Measurements from ENCODE around the gene PITRM1.

Gene PITRM1

DNA sequence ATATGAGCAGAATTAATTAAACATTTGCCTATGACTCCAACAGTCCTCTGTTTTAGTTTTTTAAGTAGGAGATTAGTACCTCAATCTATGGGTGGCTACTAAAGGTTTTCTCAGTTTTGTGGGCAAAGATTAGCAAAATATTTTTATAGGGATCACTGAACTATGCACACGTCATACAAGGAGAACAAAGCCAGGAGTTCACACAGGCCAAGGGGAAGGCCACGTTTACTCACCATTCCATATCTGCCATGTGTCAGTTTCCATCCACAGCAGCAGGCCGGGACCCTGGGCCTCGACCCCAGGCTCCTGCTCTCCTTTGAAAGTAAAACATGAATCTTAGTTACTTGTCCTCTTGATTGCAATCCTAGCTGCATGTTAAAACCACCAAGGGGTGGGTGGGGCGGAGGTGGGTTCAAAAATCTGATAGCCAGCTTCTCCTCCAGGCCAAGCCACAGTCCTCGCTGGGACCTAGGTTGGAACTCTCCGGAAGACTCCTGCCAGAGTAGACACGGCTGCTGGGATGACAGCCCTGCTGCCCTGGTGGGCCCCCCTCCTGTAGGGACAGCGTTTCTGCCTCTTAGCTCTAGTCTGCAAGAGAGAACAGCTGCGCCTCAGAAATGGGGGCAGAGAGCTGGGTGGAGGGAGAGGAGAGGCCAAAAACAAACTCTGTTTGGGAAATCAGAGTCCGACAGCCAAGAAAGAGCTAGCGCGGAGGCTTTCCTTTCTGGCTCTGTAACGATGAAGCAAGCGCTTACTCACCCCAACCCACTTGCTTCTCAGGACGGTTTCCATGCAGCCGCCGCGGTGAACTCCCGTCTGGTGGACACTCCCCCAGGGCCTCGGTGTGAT lies 35.6 kb downstream of the PITRM1 start:
- H3K9me3 ChIP-seq (ENCODE audit: low read length), result peaks cover 4% of the 10 kb centered on the region
- no peaks in the 10 kb centered on the region for H3K27me3 ChIP-seq (ENCODE audit: insufficient read depth, low read length)
- H3K4me3 ChIP-seq (ENCODE audit: low read length), result no peak overlapping the region
- H3K36me3 ChIP-seq (ENCODE audit: insufficient read depth, low read length), result peaks cover 93% of the 10 kb centered on the region
- no peak overlapping the region for H2AFZ ChIP-seq (ENCODE audit: low read depth, low read length)
- no peaks in the 10 kb centered on the region for H3K4me1 ChIP-seq (ENCODE audit: insufficient read depth, low read length)

GRCh38 chr10:3136336-3136735 lies 36.2 kb downstream of the PITRM1 start:
- H3K9me3 ChIP-seq (ENCODE audit: low read length), result peaks cover 4% of the 10 kb centered on the region
- no peak overlapping the region for H3K4me3 ChIP-seq (ENCODE audit: low read length)
- H2AFZ ChIP-seq (ENCODE audit: low read depth, low read length), result no peak overlapping the region

GRCh38 chr10:3135006-3135405 lies 37.6 kb downstream of the PITRM1 start:
- peaks cover 76% of the 10 kb centered on the region for H3K36me3 ChIP-seq (ENCODE audit: insufficient read depth, low read length)
- no peaks in the 10 kb centered on the region for H3K4me1 ChIP-seq (ENCODE audit: insufficient read depth, low read length)
- no peaks in the 10 kb centered on the region for H3K27me3 ChIP-seq (ENCODE audit: insufficient read depth, low read length)
- H2AFZ ChIP-seq (ENCODE audit: low read depth, low read length), result no peak overlapping the region
- H3K4me3 ChIP-seq (ENCODE audit: low read length), result no peak overlapping the region
- H3K9me3 ChIP-seq (ENCODE audit: low read length), result peaks cover 4% of the 10 kb centered on the region

More at GRCh38 chr10:3136336-3136735, 36.2 kb downstream of the PITRM1 start:
- H3K4me1 ChIP-seq (ENCODE audit: insufficient read depth, low read length), result no peaks in the 10 kb centered on the region
- H3K36me3 ChIP-seq (ENCODE audit: insufficient read depth, low read length), result peaks cover 88% of the 10 kb centered on the region
- H3K27me3 ChIP-seq (ENCODE audit: insufficient read depth, low read length), result no peaks in the 10 kb centered on the region

DNA sequence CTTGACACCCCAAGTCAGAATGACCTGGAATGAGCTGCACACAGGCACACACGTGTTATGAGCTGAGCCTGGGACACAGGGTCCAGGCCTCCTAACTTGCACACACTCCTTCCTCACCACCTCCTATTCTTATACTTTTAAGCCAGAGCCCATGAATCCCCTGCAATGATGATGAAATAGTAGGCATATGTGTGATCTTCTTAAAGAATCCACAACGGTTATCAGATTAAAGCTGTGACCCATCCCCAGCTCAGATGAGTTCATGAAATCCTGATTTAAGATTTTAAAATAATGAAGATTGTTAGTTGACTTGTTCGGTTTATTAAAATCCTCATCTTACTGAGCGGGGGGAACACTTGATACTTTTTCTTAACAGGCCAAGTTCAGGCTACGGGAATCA lies 38.6 kb downstream of the PITRM1 start:
- H3K4me3 ChIP-seq (ENCODE audit: low read length), result no peak overlapping the region
- H3K4me1 ChIP-seq (ENCODE audit: insufficient read depth, low read length), result no peaks in the 10 kb centered on the region
- peaks cover 6% of the 10 kb centered on the region for H3K9me3 ChIP-seq (ENCODE audit: low read length)
- no peaks in the 10 kb centered on the region for H3K27me3 ChIP-seq (ENCODE audit: insufficient read depth, low read length)
- H2AFZ ChIP-seq (ENCODE audit: low read depth, low read length), result no peak overlapping the region
- H3K36me3 ChIP-seq (ENCODE audit: insufficient read depth, low read length), result peaks cover 67% of the 10 kb centered on the region

GRCh38 chr10:3132036-3133025 lies 40.3 kb downstream of the PITRM1 start:
- H3K36me3 ChIP-seq (ENCODE audit: insufficient read depth, low read length), result peaks cover 51% of the 10 kb centered on the region
- peaks cover 6% of the 10 kb centered on the region for H3K9me3 ChIP-seq (ENCODE audit: low read length)

DNA sequence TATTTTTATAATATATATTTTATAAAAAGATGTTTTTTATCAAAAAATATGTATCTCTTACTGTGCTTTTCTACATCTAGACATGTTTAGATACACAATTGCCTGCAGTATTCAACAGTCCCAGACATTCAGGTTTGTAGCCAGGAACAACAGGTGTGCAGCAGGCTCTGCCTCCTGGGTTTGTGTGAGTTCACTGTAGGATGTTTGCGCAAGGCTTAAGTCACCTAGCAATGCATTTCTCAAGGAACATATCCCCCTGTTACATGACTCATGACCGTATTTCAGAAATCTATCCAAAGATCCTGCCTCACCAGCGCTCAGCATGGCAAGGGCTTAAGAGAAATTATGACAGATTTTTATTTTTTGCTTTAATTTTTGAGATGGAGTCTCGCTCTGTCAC lies 41.5 kb downstream of the PITRM1 start:
- Histone ChIP-seq H3K4me3 (ENCODE audit: low read length) (no peak overlapping the region), H2AFZ (ENCODE audit: low read depth, low read length) (no peak overlapping the region), H3K9me3 (ENCODE audit: low read length) (peaks cover 4% of the 10 kb centered on the region), H3K36me3 (ENCODE audit: insufficient read depth, low read length) (peaks cover 39% of the 10 kb centered on the region), H3K27me3 (ENCODE audit: insufficient read depth, low read length) (no peaks in the 10 kb centered on the region), H3K4me1 (ENCODE audit: insufficient read depth, low read length) (no peaks in the 10 kb centered on the region)

More at GRCh38 chr10:3132036-3133025, 40.3 kb downstream of the PITRM1 start:
- H2AFZ ChIP-seq (ENCODE audit: low read depth, low read length), result no peak overlapping the region
- no peak overlapping the region for H3K4me3 ChIP-seq (ENCODE audit: low read length)
- H3K4me1 ChIP-seq (ENCODE audit: insufficient read depth, low read length), result no peaks in the 10 kb centered on the region
- H3K27me3 ChIP-seq (ENCODE audit: insufficient read depth, low read length), result no peaks in the 10 kb centered on the region

GRCh38 chr10:3129581-3130340 lies 42.8 kb downstream of the PITRM1 start:
- peaks cover 27% of the 10 kb centered on the region for H3K36me3 ChIP-seq (ENCODE audit: insufficient read depth, low read length)
- H2AFZ ChIP-seq (ENCODE audit: low read depth, low read length), result no peak overlapping the region
- no peaks in the 10 kb centered on the region for H3K4me1 ChIP-seq (ENCODE audit: insufficient read depth, low read length)
- H3K4me3 ChIP-seq (ENCODE audit: low read length), result no peak overlapping the region
- H3K27me3 ChIP-seq (ENCODE audit: insufficient read depth, low read length), result no peaks in the 10 kb centered on the region
- H3K9me3 ChIP-seq (ENCODE audit: low read length), result peaks cover 4% of the 10 kb centered on the region

GRCh38 chr10:3128379-3129130 lies 44.0 kb downstream of the PITRM1 start:
- Histone ChIP-seq H3K9me3 (ENCODE audit: low read length) (peaks cover 2% of the 10 kb centered on the region), H3K4me3 (ENCODE audit: low read length) (no peak overlapping the region), H3K27me3 (ENCODE audit: insufficient read depth, low read length) (no peaks in the 10 kb centered on the region), H3K36me3 (ENCODE audit: insufficient read depth, low read length) (peaks cover 16% of the 10 kb centered on the region), H3K4me1 (ENCODE audit: insufficient read depth, low read length) (no peaks in the 10 kb centered on the region), H2AFZ (ENCODE audit: low read depth, low read length) (no peak overlapping the region)

DNA sequence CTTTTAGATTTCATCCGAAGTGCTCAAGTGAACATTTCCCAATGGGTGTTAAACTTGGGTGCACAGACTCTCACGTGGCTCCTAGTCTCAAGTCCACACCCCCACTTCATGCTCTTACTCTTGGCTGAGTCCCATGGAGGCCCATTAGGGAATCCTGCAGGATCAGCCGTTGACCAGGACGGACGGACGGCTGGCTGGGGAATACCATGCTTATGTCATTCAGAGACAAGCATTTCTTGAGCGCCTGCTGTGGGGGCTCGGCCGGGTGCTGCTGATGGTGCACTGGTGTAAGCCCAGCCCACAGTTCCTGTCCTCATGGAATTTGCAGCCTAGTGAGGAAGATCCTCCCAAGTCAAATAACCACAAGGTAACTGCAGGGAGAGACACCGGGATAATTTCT lies 44.7 kb downstream of the PITRM1 start:
- no peak overlapping the region for H2AFZ ChIP-seq (ENCODE audit: low read depth, low read length)
- no peaks in the 10 kb centered on the region for H3K4me1 ChIP-seq (ENCODE audit: insufficient read depth, low read length)
- H3K36me3 ChIP-seq (ENCODE audit: insufficient read depth, low read length), result peaks cover 10% of the 10 kb centered on the region

DNA sequence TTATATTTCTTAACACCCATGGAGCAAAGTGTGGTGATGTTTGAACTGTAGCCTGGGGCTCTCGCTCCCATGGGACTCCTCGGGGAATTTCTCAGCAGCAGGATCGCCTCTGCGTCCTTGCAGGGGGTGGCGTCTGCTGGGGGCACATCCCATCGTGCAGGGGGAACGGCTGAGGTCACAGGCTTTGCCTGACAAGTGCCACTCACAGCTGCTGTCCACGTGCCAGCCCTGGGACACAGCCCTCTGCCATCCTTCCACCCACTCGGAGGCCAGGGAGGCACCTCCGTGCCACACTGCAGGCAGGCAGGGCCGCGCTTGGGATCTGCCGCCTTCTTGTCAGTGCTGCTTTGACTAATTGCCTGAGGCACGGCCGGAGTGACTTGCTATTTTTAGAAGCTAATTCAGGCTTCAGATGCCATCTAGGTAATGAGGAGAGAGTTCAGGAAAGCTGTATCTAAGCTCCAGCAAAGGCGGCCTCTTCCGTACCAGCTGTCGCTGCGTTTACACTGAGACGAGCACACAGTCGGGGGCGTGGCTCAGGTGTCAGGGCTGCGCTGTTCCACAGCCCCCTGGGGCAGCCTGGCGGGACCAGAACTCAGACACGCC lies 45.7 kb downstream of the PITRM1 start:
- H2AFZ ChIP-seq (ENCODE audit: low read depth, low read length), result no peak overlapping the region
- no peaks in the 10 kb centered on the region for H3K4me1 ChIP-seq (ENCODE audit: insufficient read depth, low read length)
- H3K27me3 ChIP-seq (ENCODE audit: insufficient read depth, low read length), result no peaks in the 10 kb centered on the region
- no peak overlapping the region for H3K4me3 ChIP-seq (ENCODE audit: low read length)
- peaks cover 2% of the 10 kb centered on the region for H3K9me3 ChIP-seq (ENCODE audit: low read length)
- peaks cover 3% of the 10 kb centered on the region for H3K36me3 ChIP-seq (ENCODE audit: insufficient read depth, low read length)

More for the DNA sequence above, 44.7 kb downstream of the PITRM1 start:
- H3K4me3 ChIP-seq (ENCODE audit: low read length), result no peak overlapping the region
- H3K27me3 ChIP-seq (ENCODE audit: insufficient read depth, low read length), result no peaks in the 10 kb centered on the region
- H3K9me3 ChIP-seq (ENCODE audit: low read length), result peaks cover 2% of the 10 kb centered on the region

DNA sequence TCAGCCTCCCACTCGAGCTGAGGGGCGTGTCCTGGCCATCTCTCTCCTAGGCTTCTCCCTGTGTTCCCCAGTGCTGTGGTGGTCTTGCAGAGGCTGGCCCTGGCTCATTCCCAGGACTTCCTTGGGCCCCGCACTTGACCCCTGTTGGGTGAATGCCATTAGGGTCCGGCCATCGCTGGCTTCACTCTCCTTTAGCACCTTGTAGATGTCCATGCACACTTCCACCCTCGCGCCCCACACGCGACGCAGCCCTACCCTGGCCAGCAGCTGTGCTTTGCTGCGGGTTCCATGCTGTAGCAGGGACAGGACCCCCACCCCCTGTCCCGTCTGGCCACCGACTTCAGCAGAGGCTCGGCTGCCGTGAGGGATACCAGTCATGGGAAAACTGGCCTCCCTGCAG lies 46.3 kb downstream of the PITRM1 start:
- peaks cover 3% of the 10 kb centered on the region for H3K36me3 ChIP-seq (ENCODE audit: insufficient read depth, low read length)
- no peak overlapping the region for H3K4me3 ChIP-seq (ENCODE audit: low read length)
- H3K4me1 ChIP-seq (ENCODE audit: insufficient read depth, low read length), result no peaks in the 10 kb centered on the region
- no peak overlapping the region for H2AFZ ChIP-seq (ENCODE audit: low read depth, low read length)
- no peaks in the 10 kb centered on the region for H3K27me3 ChIP-seq (ENCODE audit: insufficient read depth, low read length)
- peaks cover 2% of the 10 kb centered on the region for H3K9me3 ChIP-seq (ENCODE audit: low read length)

Measured in neuron (in vitro differentiated cells).